Measurements from ENCODE around the gene GPATCH8.

DNA sequence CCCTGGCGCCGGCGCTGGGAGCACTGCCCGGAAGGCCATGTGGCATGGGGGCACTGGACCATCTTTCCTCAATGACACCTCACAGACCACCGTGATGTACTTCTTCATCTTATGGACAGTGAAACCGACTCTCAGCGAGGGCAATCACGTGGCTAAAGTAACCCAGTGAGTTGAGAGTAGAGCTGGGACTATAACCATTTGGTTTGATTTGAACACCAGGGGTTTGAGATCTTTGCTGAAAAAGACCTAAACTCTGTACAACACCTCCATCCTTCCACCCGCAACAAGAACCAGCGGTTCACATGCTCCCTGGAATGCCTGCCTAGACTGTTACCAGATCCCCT, 117.1 kb downstream of the GPATCH8 start:
- no peak for TF ChIP-seq DPF2 (IDR thresholded peaks at IDR 0.05)
- TF ChIP-seq HDAC6 (IDR thresholded peaks at IDR 0.05; ENCODE audit: low read depth, low read length) = no peak

Measured in K562 (cell line).